Activated T-helper 2 cell treated with anti-CD3 and anti-CD28 coated beads, Interferon-gamma antibody, Interleukin-2, Interleukin-4, amounts not matched to agents 10 μg/mL and 5 μg/mL and 100 μg/mL, durations not matched to agents 14 hours and 24 hours and 36 hours (primary cell): ENCODE results near the gene ST6GAL1. TPM values are rescaled to one million over a fixed set of nuclear protein-coding genes. Genes with fewer than 3 reads are reported as not detected.
"Not testable (repeated sequence)": the region's sequence is repeated elsewhere in the genome, so short reads cannot be mapped to it uniquely, and the experiment has no call there.

Experiments used
- DNase-seq: peaks from one replicate; pipeline ENCODE4 v3.0.0; 2021; ENCODE audit warnings: low spot score
- H3K27ac Mint-ChIP-seq: one replicate; pipeline ENCODE4 v1.8.0; 2021; ENCODE audit warnings: mixed read lengths
- H3K27me3 Mint-ChIP-seq: one replicate; pipeline ENCODE4 v1.8.0; 2021; ENCODE audit warnings: low read depth, mixed read lengths
- H3K36me3 Mint-ChIP-seq: one replicate; pipeline ENCODE4 v1.8.0; 2021; ENCODE audit warnings: low read depth, mixed read lengths
- H3K4me1 Mint-ChIP-seq: one replicate; pipeline ENCODE4 v1.8.0; 2021; ENCODE audit warnings: low read depth, mixed read lengths
- H3K4me3 Mint-ChIP-seq: one replicate; pipeline ENCODE4 v1.8.0; 2021; ENCODE audit warnings: low read depth, mild to moderate bottlenecking, moderate library complexity, mixed read lengths
- H3K9me3 Mint-ChIP-seq: one replicate; pipeline ENCODE4 v1.8.0; 2021; ENCODE audit warnings: mixed read lengths
- intact Hi-C: fragments of 100-400 bp; cut with micrococcal nuclease; formaldehyde crosslinking; loops from one replicate; pipeline ENCODE4 v1.15.1; 2023
- total RNA-seq: library from RNA; stranded (reverse); gene quantifications from 2 replicates; pipeline ENCODE4 v1.2.3, GENCODE V29; 2022

ST6GAL1 gene
- total RNA-seq, 1 donor from 2014 or later = 78.1 TPM

DNA sequence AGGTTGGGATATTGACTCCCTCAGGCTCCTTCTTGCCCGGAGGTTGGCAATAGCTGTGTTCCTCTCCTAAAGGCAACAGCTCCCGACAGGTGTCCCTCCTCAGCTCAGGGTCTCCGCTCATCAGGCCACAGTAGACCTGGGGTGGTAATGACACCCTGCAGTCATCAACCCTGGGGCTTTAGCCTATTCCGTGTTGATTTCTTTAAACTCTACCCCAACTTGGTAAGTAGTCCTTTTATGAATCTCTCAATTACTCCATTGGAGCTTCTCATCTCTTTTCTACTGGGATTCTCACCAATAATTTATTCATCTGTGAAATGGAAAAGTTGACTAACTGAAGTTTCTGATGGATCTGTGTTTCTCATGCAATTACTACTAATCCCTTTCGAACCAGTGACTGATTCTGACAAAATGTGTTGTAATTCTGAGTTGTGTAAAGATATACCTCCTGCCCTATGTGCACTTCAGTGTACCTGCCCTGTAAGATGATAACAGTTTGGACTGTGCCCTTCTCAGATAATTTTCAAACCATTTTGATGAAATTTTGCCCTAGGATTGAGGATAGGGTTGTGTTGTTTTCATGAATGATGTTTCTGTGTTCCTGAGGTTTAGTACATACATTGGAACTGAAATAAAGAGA, 119.3 kb downstream of the ST6GAL1 start:
- H3K4me3 Mint-ChIP-seq = no peak overlapping the region
- no peak overlapping the region for H3K27ac Mint-ChIP-seq
- intact Hi-C loops = no loop called here
- H3K36me3 Mint-ChIP-seq = peaks cover 92% of the 10 kb centered on the region
- no peak for DNase-seq
- H3K27me3 Mint-ChIP-seq = no peaks in the 10 kb centered on the region
- H3K9me3 Mint-ChIP-seq = peaks cover 9% of the 10 kb centered on the region
- H3K4me1 Mint-ChIP-seq = peaks cover 40% of the 10 kb centered on the region

GRCh38 chr3:187051066-187051465, 120.7 kb downstream of the ST6GAL1 start:
- no peak for DNase-seq
- intact Hi-C loops = no loop called here
- H3K27me3 Mint-ChIP-seq = no peaks in the 10 kb centered on the region
- no peak overlapping the region for H3K4me3 Mint-ChIP-seq
- peaks cover 94% of the 10 kb centered on the region for H3K36me3 Mint-ChIP-seq
- H3K9me3 Mint-ChIP-seq = peaks cover 24% of the 10 kb centered on the region
- H3K27ac Mint-ChIP-seq = no peak overlapping the region
- H3K4me1 Mint-ChIP-seq = peaks cover 34% of the 10 kb centered on the region

DNA sequence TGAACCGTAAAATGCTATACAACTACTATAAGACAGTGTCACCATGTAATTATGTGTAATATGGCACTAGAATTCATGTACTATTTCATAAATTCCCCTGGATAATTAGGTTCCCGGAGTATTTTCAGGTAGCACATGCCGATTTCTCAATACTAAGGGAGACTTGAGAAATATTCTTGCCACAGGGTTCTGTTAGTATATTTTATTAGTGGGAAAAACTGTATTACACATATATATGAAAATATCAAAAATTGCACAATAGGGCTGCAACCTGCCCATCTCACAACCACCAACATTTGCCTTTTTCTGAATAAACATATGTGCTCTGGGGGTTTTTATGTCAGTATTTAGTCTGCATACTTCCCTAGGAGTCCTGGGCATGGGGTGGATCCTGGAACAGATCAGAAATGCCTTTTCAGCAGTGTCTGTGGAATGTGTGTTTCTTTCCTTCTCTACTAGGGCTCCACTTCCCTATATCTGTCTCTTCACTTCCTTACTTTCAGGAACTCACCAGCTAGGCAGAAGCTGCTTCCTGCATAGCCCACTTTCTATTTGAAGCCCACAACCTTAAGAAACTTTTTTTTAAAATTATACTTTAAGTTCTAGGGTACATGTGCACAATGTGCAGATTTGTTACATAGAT, 121.5 kb downstream of the ST6GAL1 start:
- Mint-ChIP-seq H3K9me3 (peaks cover 32% of the 10 kb centered on the region), H3K27ac (no peak overlapping the region), H3K36me3 (peaks cover 96% of the 10 kb centered on the region), H3K27me3 (no peaks in the 10 kb centered on the region), H3K4me1 (peaks cover 30% of the 10 kb centered on the region), H3K4me3 (no peak overlapping the region)
- intact Hi-C loops = no loop called here
- no peak for DNase-seq

GRCh38 chr3:187052427-187052826, 122.1 kb downstream of the ST6GAL1 start:
- H3K4me3 Mint-ChIP-seq, intact Hi-C loops, H3K27ac Mint-ChIP-seq, DNase-seq, H3K27me3 Mint-ChIP-seq: not testable (repeated sequence)
- Mint-ChIP-seq H3K4me1 (peaks cover 29% of the 10 kb centered on the region), H3K36me3 (peaks cover 99% of the 10 kb centered on the region), H3K9me3 (peaks cover 38% of the 10 kb centered on the region)

GRCh38 chr3:187054433-187054832, 124.1 kb downstream of the ST6GAL1 start:
- H3K27me3 Mint-ChIP-seq, intact Hi-C loops, H3K4me3 Mint-ChIP-seq, DNase-seq, H3K27ac Mint-ChIP-seq: not testable (repeated sequence)
- Mint-ChIP-seq H3K36me3 (peaks cover 98% of the 10 kb centered on the region), H3K9me3 (peaks cover 38% of the 10 kb centered on the region), H3K4me1 (peaks cover 27% of the 10 kb centered on the region)

DNA sequence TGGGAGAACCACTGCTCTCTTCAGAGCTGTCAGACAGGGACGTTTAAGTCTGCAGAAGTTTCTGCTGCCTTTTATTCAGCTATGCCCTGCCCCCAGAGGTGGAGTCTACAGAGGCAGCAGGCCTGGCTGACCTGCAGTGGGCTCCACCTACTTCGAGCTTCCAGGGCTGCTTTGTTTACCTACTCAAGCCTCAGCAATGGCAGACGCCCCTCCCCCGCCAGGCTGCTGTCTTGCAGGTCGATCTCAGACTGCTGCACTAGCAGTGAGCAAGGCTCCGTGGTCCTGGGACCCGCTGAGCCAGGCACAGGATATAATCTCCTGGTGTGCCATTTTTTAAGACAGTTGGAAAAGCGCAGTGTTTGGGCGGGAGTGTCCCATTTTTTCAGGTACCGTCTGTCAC, 127.5 kb downstream of the ST6GAL1 start:
- DNase-seq, H3K27ac Mint-ChIP-seq, H3K27me3 Mint-ChIP-seq, H3K4me3 Mint-ChIP-seq, intact Hi-C loops: not testable (repeated sequence)
- Mint-ChIP-seq H3K36me3 (peaks cover 97% of the 10 kb centered on the region), H3K4me1 (peaks cover 35% of the 10 kb centered on the region), H3K9me3 (peaks cover 38% of the 10 kb centered on the region)

- no peaks in the 10 kb centered on the region for H3K27me3 Mint-ChIP-seq
- H3K9me3 Mint-ChIP-seq = peaks cover 7% of the 10 kb centered on the region
- no peak for DNase-seq
- no peak overlapping the region for H3K27ac Mint-ChIP-seq
- intact Hi-C loops = loop anchor here (2.0 to 5.0 kb wide), 2 partner anchors 21 to 34 kb away; no protein-coding TSS in a partner anchor
- H3K36me3 Mint-ChIP-seq = peaks cover 84% of the 10 kb centered on the region
- no peak overlapping the region for H3K4me3 Mint-ChIP-seq
- peaks cover 51% of the 10 kb centered on the region for H3K4me1 Mint-ChIP-seq
These were observed 131.4 kb downstream of the ST6GAL1 start for GRCh38 chr3:187061748-187062147.

GRCh38 chr3:187062526-187063177, 132.3 kb downstream of the ST6GAL1 start:
- Mint-ChIP-seq H3K9me3 (no peaks in the 10 kb centered on the region), H3K36me3 (peaks cover 82% of the 10 kb centered on the region), H3K27me3 (no peaks in the 10 kb centered on the region), H3K4me3 (no peak overlapping the region), H3K4me1 (peaks cover 56% of the 10 kb centered on the region), H3K27ac (peak overlapping the region; percentile 54)
- no peak for DNase-seq
- intact Hi-C loops = loop anchor here (1.0 to 5.0 kb wide), 3 partner anchors 22 to 62 kb away; no protein-coding TSS in a partner anchor

- H3K4me3 Mint-ChIP-seq = no peak overlapping the region
- H3K9me3 Mint-ChIP-seq = no peaks in the 10 kb centered on the region
- H3K27me3 Mint-ChIP-seq = no peaks in the 10 kb centered on the region
- H3K27ac Mint-ChIP-seq = peak overlapping the region; percentile 54
- peaks cover 56% of the 10 kb centered on the region for H3K4me1 Mint-ChIP-seq
- peaks cover 81% of the 10 kb centered on the region for H3K36me3 Mint-ChIP-seq
- DNase-seq = no peak
- intact Hi-C loops = loop anchor here (1.0 to 5.0 kb wide), 3 partner anchors 23 to 63 kb away; no protein-coding TSS in a partner anchor
These were observed 133.2 kb downstream of the ST6GAL1 start for GRCh38 chr3:187063286-187064121.

GRCh38 chr3:187064210-187065115, 134.1 kb downstream of the ST6GAL1 start:
- DNase-seq = no peak
- Mint-ChIP-seq H3K4me1 (peaks cover 52% of the 10 kb centered on the region), H3K4me3 (no peak overlapping the region), H3K27me3 (no peaks in the 10 kb centered on the region), H3K27ac (peak overlapping the region; percentile 70), H3K9me3 (peaks cover 1% of the 10 kb centered on the region), H3K36me3 (peaks cover 80% of the 10 kb centered on the region)
- intact Hi-C loops = loop anchor here (5.0 kb wide), 1 partner anchor 37 kb away; no protein-coding TSS in a partner anchor

DNA sequence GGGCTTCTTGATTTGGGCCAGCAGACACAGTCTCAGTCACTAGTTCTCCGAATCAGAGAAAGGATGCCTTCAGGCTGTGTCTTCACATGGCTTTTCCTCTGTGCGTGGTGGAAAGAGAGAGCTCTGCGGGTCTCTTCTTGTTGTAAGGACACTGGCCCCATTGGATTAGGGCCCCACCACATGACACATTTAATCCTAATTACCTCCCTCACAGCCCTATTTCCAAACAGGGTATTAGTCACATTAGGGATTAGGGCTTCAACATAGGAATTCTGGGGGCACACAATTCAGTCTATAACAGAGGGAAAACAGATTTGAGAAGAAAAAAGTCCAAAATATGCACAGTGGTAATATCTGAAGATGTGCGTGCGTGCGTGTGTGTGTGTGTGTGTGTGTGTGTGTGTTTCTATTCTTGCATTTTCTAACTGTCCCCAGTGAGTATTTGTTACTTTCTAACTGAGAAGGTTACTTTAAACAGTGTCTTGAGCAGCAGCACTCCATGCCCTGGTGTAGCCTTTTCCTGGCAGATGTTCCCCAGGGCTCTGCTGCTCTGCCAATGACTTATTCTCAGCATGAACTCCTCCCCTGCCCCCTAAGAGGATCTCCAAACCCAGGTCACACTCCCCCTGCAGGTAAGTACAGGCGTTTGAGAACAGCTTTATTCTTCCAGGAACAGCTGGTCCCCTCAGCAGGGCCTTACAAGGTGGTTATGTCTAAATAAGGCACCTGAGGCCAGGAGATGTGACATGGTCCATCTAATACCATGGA, 136.1 kb downstream of the ST6GAL1 start:
- Mint-ChIP-seq H3K27ac (peak overlapping the region; percentile 54), H3K27me3 (no peaks in the 10 kb centered on the region), H3K9me3 (peaks cover 6% of the 10 kb centered on the region), H3K4me3 (no peak overlapping the region), H3K4me1 (peaks cover 45% of the 10 kb centered on the region), H3K36me3 (peaks cover 76% of the 10 kb centered on the region)
- intact Hi-C loops = no loop called here
- peak; percentile 31 for DNase-seq
